Gastroesophageal sphincter (tissue), 3 donors: Measurements from ENCODE around the gene MYLK.
A peak's percentile ranks its signal among the peaks of the same experiment; 100 is the strongest.

ENCODE experiments used
- EP300 ChIP-seq: sonication (generic); formaldehyde crosslinking; IDR thresholded peaks from one replicate; pipeline ENCODE4 v1.6.1; 2017; ENCODE audit warnings: antibody characterized with exemption, mild to moderate bottlenecking
- POLR2A ChIP-seq, 2 donors: fragments of 450-650 bp; IDR thresholded peaks; one replicate each; pipeline ENCODE4 v1.6.1; 2017; ENCODE audit warnings: antibody characterized with exemption in 2 of 2, mild to moderate bottlenecking in 2 of 2, moderate library complexity in 1 of 2
- POLR2AphosphoS5 ChIP-seq: sonication (generic); formaldehyde crosslinking; IDR thresholded peaks from one replicate; pipeline ENCODE4 v1.6.1; 2017; ENCODE audit warnings: antibody characterized with exemption
- TF ChIP-seq, protein P1 (sequence below), 4 experiments: fragments of 200-600 bp in 2 of 4; fragments of 450-650 bp in 2 of 4; sonication (generic) in 1 of 4; IDR thresholded peaks; one replicate each; pipeline ENCODE4 v1.5.1; 2017 to 2019; ENCODE audit warnings: antibody characterized with exemption in 4 of 4, mild to moderate bottlenecking in 2 of 4, moderate library complexity in 2 of 4

GRCh38 chr3:123609063-123609462 lies 275.1 kb downstream of the MYLK start:
- TF ChIP-seq POLR2A (IDR thresholded peaks at IDR 0.05) (no peak), EP300 (no peak), POLR2AphosphoS5 (peak; percentile 17)
- TF ChIP-seq, protein P1, sequence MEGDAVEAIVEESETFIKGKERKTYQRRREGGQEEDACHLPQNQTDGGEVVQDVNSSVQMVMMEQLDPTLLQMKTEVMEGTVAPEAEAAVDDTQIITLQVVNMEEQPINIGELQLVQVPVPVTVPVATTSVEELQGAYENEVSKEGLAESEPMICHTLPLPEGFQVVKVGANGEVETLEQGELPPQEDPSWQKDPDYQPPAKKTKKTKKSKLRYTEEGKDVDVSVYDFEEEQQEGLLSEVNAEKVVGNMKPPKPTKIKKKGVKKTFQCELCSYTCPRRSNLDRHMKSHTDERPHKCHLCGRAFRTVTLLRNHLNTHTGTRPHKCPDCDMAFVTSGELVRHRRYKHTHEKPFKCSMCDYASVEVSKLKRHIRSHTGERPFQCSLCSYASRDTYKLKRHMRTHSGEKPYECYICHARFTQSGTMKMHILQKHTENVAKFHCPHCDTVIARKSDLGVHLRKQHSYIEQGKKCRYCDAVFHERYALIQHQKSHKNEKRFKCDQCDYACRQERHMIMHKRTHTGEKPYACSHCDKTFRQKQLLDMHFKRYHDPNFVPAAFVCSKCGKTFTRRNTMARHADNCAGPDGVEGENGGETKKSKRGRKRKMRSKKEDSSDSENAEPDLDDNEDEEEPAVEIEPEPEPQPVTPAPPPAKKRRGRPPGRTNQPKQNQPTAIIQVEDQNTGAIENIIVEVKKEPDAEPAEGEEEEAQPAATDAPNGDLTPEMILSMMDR (IDR thresholded peaks at IDR 0.05): no peak
